ENCODE results near the gene AFF3. TPM values are rescaled to one million over a fixed set of nuclear protein-coding genes. Genes with fewer than 3 reads are reported as not detected.

The AFF3 gene
- total and polyA plus RNA-seq, 4 donors = 4.2 to 90.9 (median 14.6) TPM

DNA sequence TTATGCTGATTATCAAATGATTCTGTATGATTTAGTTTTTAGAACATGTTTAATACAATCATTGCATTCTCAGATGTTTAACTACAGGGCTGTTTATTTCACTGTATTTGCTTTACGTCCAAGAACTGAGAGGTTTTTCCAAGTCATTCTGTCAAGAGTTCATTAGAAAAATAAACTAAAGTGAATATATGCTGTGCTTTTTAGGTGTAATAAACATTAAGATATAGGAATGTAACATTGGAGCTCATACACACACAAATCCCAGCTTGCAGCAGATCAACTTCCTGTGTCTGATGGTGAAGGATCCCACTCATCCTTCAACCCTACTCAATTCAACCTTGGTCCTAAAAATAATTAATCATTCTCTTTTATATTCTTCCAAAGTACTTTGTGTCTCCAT, 285.0 kb downstream of the AFF3 start:
- no peaks in the 10 kb centered on the region for H3K36me3 ChIP-seq (ENCODE audit: control insufficient read depth in 4 of 4, insufficient read depth in 4 of 4, low read length in 4 of 4)
- peak in 2 of 3 donors; percentile 58 to 63 for DNase-seq
- no peak for ATAC-seq (ENCODE audit: insufficient read depth, low FRiP score)

DNA sequence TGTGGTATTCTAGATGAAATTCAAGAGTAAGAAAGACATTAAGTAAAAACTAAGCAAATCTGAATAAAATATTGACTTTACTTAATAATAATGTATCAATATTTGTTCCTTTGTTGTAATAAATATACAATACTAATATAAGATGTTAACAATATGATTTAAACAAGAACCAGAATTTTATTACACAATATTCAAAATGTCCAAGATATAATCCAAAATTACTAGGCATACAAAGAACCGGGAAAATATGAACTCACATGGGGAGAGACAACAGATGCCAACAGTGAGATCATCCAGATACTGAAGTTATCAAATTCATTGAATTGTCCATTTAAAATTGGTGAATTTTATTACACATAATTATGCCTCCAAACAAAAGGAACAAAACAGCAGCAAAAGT, 286.3 kb downstream of the AFF3 start:
- ATAC-seq (ENCODE audit: insufficient read depth, low FRiP score) = no peak
- Histone ChIP-seq H3K9me3 (ENCODE audit: control insufficient read depth in 4 of 4, insufficient read depth in 3 of 4, low read length in 3 of 4) (peaks cover 0 to 2% (median 0%) of the 10 kb centered on the region in 4 donors), H3K4me1 (ENCODE audit: control insufficient read depth in 5 of 5, insufficient read depth in 5 of 5, low read length in 5 of 5) (peaks cover 2 to 35% (median 5%) of the 10 kb centered on the region in 5 donors), H3K27ac (ENCODE audit: low read depth in 1 of 2, low read length in 1 of 2) (no peak overlapping the region), H3K27me3 (ENCODE audit: control insufficient read depth in 3 of 3, insufficient read depth in 3 of 3, low read length in 2 of 3) (no peaks in the 10 kb centered on the region), H3K4me3 (no peak overlapping the region), H3K9ac (ENCODE audit: insufficient read depth in 1 of 2, low read length in 2 of 2) (no peak overlapping the region), H3K36me3 (ENCODE audit: control insufficient read depth in 4 of 4, insufficient read depth in 4 of 4, low read length in 4 of 4) (no peaks in the 10 kb centered on the region)
- no peak for DNase-seq
- TF ChIP-seq, protein P1, sequence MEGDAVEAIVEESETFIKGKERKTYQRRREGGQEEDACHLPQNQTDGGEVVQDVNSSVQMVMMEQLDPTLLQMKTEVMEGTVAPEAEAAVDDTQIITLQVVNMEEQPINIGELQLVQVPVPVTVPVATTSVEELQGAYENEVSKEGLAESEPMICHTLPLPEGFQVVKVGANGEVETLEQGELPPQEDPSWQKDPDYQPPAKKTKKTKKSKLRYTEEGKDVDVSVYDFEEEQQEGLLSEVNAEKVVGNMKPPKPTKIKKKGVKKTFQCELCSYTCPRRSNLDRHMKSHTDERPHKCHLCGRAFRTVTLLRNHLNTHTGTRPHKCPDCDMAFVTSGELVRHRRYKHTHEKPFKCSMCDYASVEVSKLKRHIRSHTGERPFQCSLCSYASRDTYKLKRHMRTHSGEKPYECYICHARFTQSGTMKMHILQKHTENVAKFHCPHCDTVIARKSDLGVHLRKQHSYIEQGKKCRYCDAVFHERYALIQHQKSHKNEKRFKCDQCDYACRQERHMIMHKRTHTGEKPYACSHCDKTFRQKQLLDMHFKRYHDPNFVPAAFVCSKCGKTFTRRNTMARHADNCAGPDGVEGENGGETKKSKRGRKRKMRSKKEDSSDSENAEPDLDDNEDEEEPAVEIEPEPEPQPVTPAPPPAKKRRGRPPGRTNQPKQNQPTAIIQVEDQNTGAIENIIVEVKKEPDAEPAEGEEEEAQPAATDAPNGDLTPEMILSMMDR (IDR thresholded peaks at IDR 0.05; ENCODE audit: control extremely low read depth, extremely low read depth) = no peak
- 93 to 94% methylated on average over 1 of the region's 1 CpG for WGBS, 2 donors

More for the DNA sequence above, 285.0 kb downstream of the AFF3 start:
- Histone ChIP-seq H3K9ac (ENCODE audit: insufficient read depth in 1 of 2, low read length in 2 of 2) (no peak overlapping the region), H3K4me3 (no peak overlapping the region), H3K9me3 (ENCODE audit: control insufficient read depth in 4 of 4, insufficient read depth in 3 of 4, low read length in 3 of 4) (peaks cover 0 to 2% (median 0%) of the 10 kb centered on the region in 4 donors), H3K27me3 (ENCODE audit: control insufficient read depth in 3 of 3, insufficient read depth in 3 of 3, low read length in 2 of 3) (no peaks in the 10 kb centered on the region), H3K27ac (ENCODE audit: low read depth in 1 of 2, low read length in 1 of 2) (no peak overlapping the region), H3K4me1 (ENCODE audit: control insufficient read depth in 5 of 5, insufficient read depth in 5 of 5, low read length in 5 of 5) (peaks cover 2 to 36% (median 2%) of the 10 kb centered on the region in 5 donors)
- WGBS, 2 donors = 88 to 91% methylated on average over 1 of the region's 1 CpG
- TF ChIP-seq, protein P1 (IDR thresholded peaks at IDR 0.05; ENCODE audit: control extremely low read depth, extremely low read depth) = no peak

DNA sequence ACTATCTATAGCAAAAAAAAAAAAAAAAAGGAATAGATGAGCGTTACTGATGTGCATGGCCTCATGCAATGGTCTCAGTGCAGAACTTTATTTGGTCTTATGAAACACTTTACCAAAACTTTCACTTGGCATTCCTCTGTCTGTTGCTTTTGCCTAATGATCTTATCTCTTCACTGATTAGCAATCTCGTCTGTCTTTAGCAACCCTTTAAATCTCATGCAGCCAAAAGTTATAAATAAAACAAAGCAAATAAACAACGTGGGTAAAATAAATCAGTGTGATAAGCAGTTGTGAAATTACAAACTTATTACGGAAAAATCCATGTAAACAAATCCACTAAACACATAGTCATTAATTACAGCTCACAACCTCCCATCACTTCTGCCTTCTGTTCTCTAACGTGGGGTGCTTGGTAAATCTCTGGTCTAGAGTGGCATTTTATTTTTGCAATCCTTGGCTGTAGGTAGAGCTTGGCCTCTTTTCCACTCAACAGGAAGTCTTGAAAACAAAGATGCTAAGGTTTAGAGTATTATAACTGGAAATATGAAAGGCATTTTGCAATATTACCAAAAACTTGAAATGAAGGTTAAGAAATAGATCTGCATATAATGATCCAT, 288.0 kb downstream of the AFF3 start:
- Histone ChIP-seq H3K27ac (ENCODE audit: low read depth in 1 of 2, low read length in 1 of 2) (no peak overlapping the region), H3K36me3 (ENCODE audit: control insufficient read depth in 4 of 4, insufficient read depth in 4 of 4, low read length in 4 of 4) (no peaks in the 10 kb centered on the region), H3K27me3 (ENCODE audit: control insufficient read depth in 3 of 3, insufficient read depth in 3 of 3, low read length in 2 of 3) (no peaks in the 10 kb centered on the region), H3K4me3 (no peak overlapping the region), H3K9ac (ENCODE audit: insufficient read depth in 1 of 2, low read length in 2 of 2) (peak overlapping the region in 1 of 2 donors; percentile 3), H3K4me1 (ENCODE audit: control insufficient read depth in 5 of 5, insufficient read depth in 5 of 5, low read length in 5 of 5) (peaks cover 2 to 33% (median 5%) of the 10 kb centered on the region in 5 donors), H3K9me3 (ENCODE audit: control insufficient read depth in 4 of 4, insufficient read depth in 3 of 4, low read length in 3 of 4) (peaks cover 0 to 2% (median 0%) of the 10 kb centered on the region in 4 donors)
- 51 to 60% methylated on average over 5 of the region's 5 CpGs for WGBS, 2 donors
- TF ChIP-seq, protein P1 (IDR thresholded peaks at IDR 0.05; ENCODE audit: control extremely low read depth, extremely low read depth) = no peak
- DNase-seq = peak in 2 of 3 donors; percentile 82 to 85
- ATAC-seq (ENCODE audit: insufficient read depth, low FRiP score) = no peak

Data from lung (tissue), 12 donors.